HEK293 (cell line): ENCODE measurements around the gene TMEM183A.

Experiments used
- CTCF ChIA-PET: fragments of 350-600 bp; formaldehyde crosslinking; extraction: SDS; loops from one replicate; lab custom pipeline; 2021; ENCODE audit warnings: antibody characterized with exemption; lab: Yijun Ruan, JAX
- POLR2A ChIA-PET: fragments of 300-600 bp; formaldehyde crosslinking; extraction: SDS; loops from one replicate; lab custom pipeline; 2020; ENCODE audit warnings: antibody characterized with exemption, inconsistent platforms; lab: Yijun Ruan, JAX
- H3K27ac ChIP-seq: fragments of 200-500 bp; sonication (Bioruptor generic); 2 replicates; pipeline ENCODE4 v1.5.1; 2014; ENCODE audit warnings: low read depth, low read length, control low read depth, inconsistent platforms; ENCODE audit errors: extremely low read depth
- H3K36me3 ChIP-seq, 2 experiments: fragments of 200-500 bp in 1 of 2; sonication (Bioruptor generic) in 1 of 2; 1 replicate in 1 of 2; 2 replicates in 1 of 2; pipeline ENCODE4 v1.5.1; 2014 to 2017; ENCODE audit warnings: inconsistent platforms in 2 of 2, low read length in 2 of 2; ENCODE audit not compliant: control insufficient read depth in 2 of 2, insufficient read depth in 1 of 2
- H3K4me1 ChIP-seq: fragments of 200-500 bp; sonication (Bioruptor generic); 2 replicates; pipeline ENCODE4 v1.5.1; 2014; ENCODE audit warnings: mild to moderate bottlenecking, low read length, inconsistent platforms; ENCODE audit not compliant: control insufficient read depth, insufficient read depth
- H3K4me3 ChIP-seq: 2 replicates; pipeline ENCODE4 v1.5.1; 2011; ENCODE audit warnings: low read depth, mild to moderate bottlenecking, control low read depth, low read length, moderate library complexity
- H3K9me3 ChIP-seq: fragments of 200-500 bp; sonication (Bioruptor generic); 2 replicates; pipeline ENCODE4 v1.5.1; 2014; ENCODE audit warnings: low read depth, low read length, inconsistent platforms; ENCODE audit not compliant: control insufficient read depth, insufficient read depth
- ELK4 ChIP-seq: IDR thresholded peaks from 2 replicates; pipeline ENCODE4 v1.6.1; 2011; ENCODE audit warnings: mild to moderate bottlenecking, low read depth, low read length, borderline replicate concordance
- FEZF1 ChIP-seq: fragments of 450-650 bp; formaldehyde crosslinking; IDR thresholded peaks from 2 replicates; pipeline ENCODE4 v1.5.1; 2016; ENCODE audit warnings: missing biosample characterization, missing genetic modification characterization
- KLF7 ChIP-seq: fragments of 450-650 bp; formaldehyde crosslinking; IDR thresholded peaks from 2 replicates; pipeline ENCODE4 v1.5.1; 2016; ENCODE audit warnings: missing biosample characterization, missing genetic modification characterization, borderline replicate concordance
- KLF8 ChIP-seq: fragments of 450-650 bp; formaldehyde crosslinking; IDR thresholded peaks from 2 replicates; pipeline ENCODE4 v1.5.1; 2016; ENCODE audit warnings: missing biosample characterization, missing genetic modification characterization
- KLF9 ChIP-seq: fragments of 450-650 bp; formaldehyde crosslinking; IDR thresholded peaks from 2 replicates; pipeline ENCODE4 v1.5.1; 2016; ENCODE audit warnings: missing biosample characterization, missing genetic modification characterization, low read depth
- ZBTB1 ChIP-seq: fragments of 450-650 bp; formaldehyde crosslinking; IDR thresholded peaks from 2 replicates; pipeline ENCODE4 v1.5.1; 2016; ENCODE audit warnings: missing biosample characterization, missing genetic modification characterization
- ZBTB8A ChIP-seq: fragments of 450-650 bp; formaldehyde crosslinking; IDR thresholded peaks from 2 replicates; pipeline ENCODE4 v1.5.1; 2016; ENCODE audit warnings: missing biosample characterization, missing genetic modification characterization
- ZFP3 ChIP-seq: fragments of 450-650 bp; formaldehyde crosslinking; IDR thresholded peaks from 2 replicates; pipeline ENCODE4 v1.5.1; 2016; ENCODE audit warnings: low read depth, missing biosample characterization, missing genetic modification characterization
- ZFP69B ChIP-seq: fragments of 450-650 bp; formaldehyde crosslinking; IDR thresholded peaks from 2 replicates; pipeline ENCODE4 v1.5.1; 2016; ENCODE audit warnings: missing biosample characterization, missing genetic modification characterization
- ZNF121 ChIP-seq: fragments of 450-650 bp; formaldehyde crosslinking; IDR thresholded peaks from 2 replicates; pipeline ENCODE4 v1.5.1; 2016; ENCODE audit warnings: missing biosample characterization, missing genetic modification characterization
- ZNF133 ChIP-seq: fragments of 450-650 bp; formaldehyde crosslinking; IDR thresholded peaks from 2 replicates; pipeline ENCODE4 v1.5.1; 2016; ENCODE audit warnings: missing biosample characterization, missing genetic modification characterization
- ZNF157 ChIP-seq: fragments of 450-650 bp; formaldehyde crosslinking; IDR thresholded peaks from 2 replicates; pipeline ENCODE4 v1.5.1; 2016; ENCODE audit warnings: missing biosample characterization, missing genetic modification characterization
- ZNF211 ChIP-seq: fragments of 450-650 bp; formaldehyde crosslinking; IDR thresholded peaks from 2 replicates; pipeline ENCODE4 v1.5.1; 2016; ENCODE audit warnings: low read depth, missing biosample characterization, missing genetic modification characterization
- ZNF214 ChIP-seq: fragments of 450-650 bp; formaldehyde crosslinking; IDR thresholded peaks from 2 replicates; pipeline ENCODE4 v1.5.1; 2017; ENCODE audit warnings: missing biosample characterization, mild to moderate bottlenecking, missing genetic modification characterization, borderline replicate concordance
- ZNF223 ChIP-seq: fragments of 450-650 bp; formaldehyde crosslinking; IDR thresholded peaks from 2 replicates; pipeline ENCODE4 v1.5.1; 2016; ENCODE audit warnings: missing biosample characterization, missing genetic modification characterization
- ZNF24 ChIP-seq: fragments of 450-650 bp; formaldehyde crosslinking; IDR thresholded peaks from 2 replicates; pipeline ENCODE4 v1.5.1; 2016; ENCODE audit warnings: missing biosample characterization, missing genetic modification characterization
- ZNF26 ChIP-seq: fragments of 450-650 bp; formaldehyde crosslinking; IDR thresholded peaks from 2 replicates; pipeline ENCODE4 v1.5.1; 2016; ENCODE audit warnings: missing biosample characterization, missing genetic modification characterization
- ZNF292 ChIP-seq: fragments of 450-650 bp; formaldehyde crosslinking; IDR thresholded peaks from 2 replicates; pipeline ENCODE4 v1.5.1; 2016; ENCODE audit warnings: low read depth, missing biosample characterization, missing genetic modification characterization, borderline replicate concordance
- ZNF302 ChIP-seq: fragments of 450-650 bp; formaldehyde crosslinking; IDR thresholded peaks from 2 replicates; pipeline ENCODE4 v1.5.1; 2016; ENCODE audit warnings: missing biosample characterization, missing genetic modification characterization, low read depth
- ZNF335 ChIP-seq: fragments of 450-650 bp; formaldehyde crosslinking; conservative IDR thresholded peaks from 2 replicates; pipeline ENCODE4 v1.5.1; 2016; ENCODE audit warnings: missing biosample characterization, missing genetic modification characterization
- ZNF350 ChIP-seq: fragments of 450-650 bp; formaldehyde crosslinking; IDR thresholded peaks from 2 replicates; pipeline ENCODE4 v1.5.0; 2017; ENCODE audit warnings: missing biosample characterization, mild to moderate bottlenecking, missing genetic modification characterization
- ZNF366 ChIP-seq: fragments of 450-650 bp; formaldehyde crosslinking; conservative IDR thresholded peaks from 2 replicates; pipeline ENCODE4 v1.5.1; 2016; ENCODE audit warnings: missing biosample characterization, missing genetic modification characterization
- ZNF514 ChIP-seq: fragments of 450-650 bp; formaldehyde crosslinking; IDR thresholded peaks from 2 replicates; pipeline ENCODE4 v1.5.1; 2016; ENCODE audit warnings: missing biosample characterization, missing genetic modification characterization
- ZNF530 ChIP-seq: fragments of 450-650 bp; formaldehyde crosslinking; IDR thresholded peaks from 2 replicates; pipeline ENCODE4 v1.5.1; 2016; ENCODE audit warnings: low read depth, missing biosample characterization, missing genetic modification characterization
- ZNF596 ChIP-seq: fragments of 450-650 bp; IDR thresholded peaks from 2 replicates; pipeline ENCODE4 v1.5.0; 2018; ENCODE audit warnings: missing biosample characterization, mild to moderate bottlenecking, missing genetic modification characterization, moderate library complexity
- ZNF639 ChIP-seq: fragments of 450-650 bp; formaldehyde crosslinking; IDR thresholded peaks from 2 replicates; pipeline ENCODE4 v1.5.1; 2016; ENCODE audit warnings: missing biosample characterization, missing genetic modification characterization
- ZNF658 ChIP-seq: fragments of 450-650 bp; formaldehyde crosslinking; IDR thresholded peaks from 2 replicates; pipeline ENCODE4; 2016; ENCODE audit warnings: missing biosample characterization, missing genetic modification characterization
- ZNF664 ChIP-seq: fragments of 450-650 bp; formaldehyde crosslinking; IDR thresholded peaks from 2 replicates; pipeline ENCODE4 v1.5.1; 2016; ENCODE audit warnings: missing biosample characterization, missing genetic modification characterization
- ZNF785 ChIP-seq: fragments of 450-650 bp; formaldehyde crosslinking; IDR thresholded peaks from 2 replicates; pipeline ENCODE4 v1.5.1; 2016; ENCODE audit warnings: missing biosample characterization, missing genetic modification characterization
- ZSCAN16 ChIP-seq: fragments of 450-650 bp; formaldehyde crosslinking; IDR thresholded peaks from 2 replicates; pipeline ENCODE4 v1.5.1; 2016; ENCODE audit warnings: missing biosample characterization, missing genetic modification characterization
- ZSCAN4 ChIP-seq: fragments of 450-650 bp; formaldehyde crosslinking; IDR thresholded peaks from 2 replicates; pipeline ENCODE4 v1.5.1; 2017; ENCODE audit warnings: missing biosample characterization, missing genetic modification characterization

The TMEM183A gene

GRCh38 chr1:202958544-202959275, 48.5 kb upstream of the TMEM183A start (continued):
- TF ChIP-seq ZNF785 (tag by site-specific recombination) (no peak), ZNF658 (tag by site-specific recombination) (no peak), KLF8 (tag by site-specific recombination) (no peak), ZBTB1 (tag by site-specific recombination) (no peak), ZNF366 (tag by site-specific recombination) (peak; percentile 75), ZNF211 (tag by site-specific recombination) (no peak), ZNF133 (tag by site-specific recombination) (no peak), ZNF214 (tag by site-specific recombination) (no peak), ZNF639 (tag by site-specific recombination) (no peak), ZNF157 (tag by site-specific recombination) (no peak), ZNF24 (tag by site-specific recombination) (no peak), ZBTB8A (no peak), ZNF350 (tag by site-specific recombination) (no peak), KLF9 (tag by site-specific recombination) (no peak), ZNF26 (tag by site-specific recombination) (no peak)

GRCh38 chr1:202959276-202959620, 47.9 kb upstream of the TMEM183A start:
- Histone ChIP-seq H3K4me1 (peaks cover 9% of the 10 kb centered on the region), H3K36me3 (peaks cover 0 to 50% of the 10 kb centered on the region in 2 experiments; a peak in 1 of 3 replicates), H3K4me3 (no peak overlapping the region), H3K27ac (no peak overlapping the region), H3K9me3 (no peaks in the 10 kb centered on the region)
- ChIA-PET POLR2A (interaction anchor here (0.6 to 1.4 kb wide), 4 partner anchors 32 to 99 kb away, joined by 3 to 8 read pairs (median 5); partner anchors contain the start of genes KLHL12, RABIF and TMEM183A), CTCF (interaction anchor here (1.0 to 1.7 kb wide), 2 partner anchors 9 to 33 kb away, joined by 4 to 8 read pairs; no protein-coding TSS in a partner anchor)
- no peak for TF ChIP-seq ZNF223
- no peak for TF ChIP-seq ZSCAN4 (tag by site-specific recombination)
- no peak for TF ChIP-seq ZNF302 (tag by site-specific recombination)
- no peak for TF ChIP-seq ELK4
- TF ChIP-seq KLF7 (tag by site-specific recombination): no peak
- TF ChIP-seq ZNF596 (tag by site-specific recombination): no peak
- no peak for TF ChIP-seq ZBTB1 (tag by site-specific recombination)
- no peak for TF ChIP-seq ZFP69B (tag by site-specific recombination)
- 0 out of 2 replicates have a peak, but pooled peaks have one; percentile 22 for TF ChIP-seq ZNF664 (tag by site-specific recombination)
- TF ChIP-seq ZFP3 (tag by site-specific recombination): no peak
- no peak for TF ChIP-seq ZNF211 (tag by site-specific recombination)
- peak; percentile 40; the same call in 1 of the 2 replicates for TF ChIP-seq ZNF335
- TF ChIP-seq ZSCAN16 (tag by site-specific recombination): 0 out of 2 replicates have a peak, but pooled peaks have one; percentile 29
- peak; percentile 70; the same call in 1 of the 2 replicates for TF ChIP-seq KLF8 (tag by site-specific recombination)
- no peak for TF ChIP-seq ZNF292
- TF ChIP-seq ZNF514 (tag by site-specific recombination): no peak
- TF ChIP-seq FEZF1 (tag by site-specific recombination): no peak
- TF ChIP-seq ZNF530 (tag by site-specific recombination): no peak
- TF ChIP-seq ZNF121 (tag by site-specific recombination): no peak
- TF ChIP-seq ZNF214 (tag by site-specific recombination): no peak
